Measurements from ENCODE around the gene MOBP.
"Not testable (repeated sequence)": the region's sequence is repeated elsewhere in the genome, so short reads cannot be mapped to it uniquely, and the experiment has no call there.

MOBP gene

DNA sequence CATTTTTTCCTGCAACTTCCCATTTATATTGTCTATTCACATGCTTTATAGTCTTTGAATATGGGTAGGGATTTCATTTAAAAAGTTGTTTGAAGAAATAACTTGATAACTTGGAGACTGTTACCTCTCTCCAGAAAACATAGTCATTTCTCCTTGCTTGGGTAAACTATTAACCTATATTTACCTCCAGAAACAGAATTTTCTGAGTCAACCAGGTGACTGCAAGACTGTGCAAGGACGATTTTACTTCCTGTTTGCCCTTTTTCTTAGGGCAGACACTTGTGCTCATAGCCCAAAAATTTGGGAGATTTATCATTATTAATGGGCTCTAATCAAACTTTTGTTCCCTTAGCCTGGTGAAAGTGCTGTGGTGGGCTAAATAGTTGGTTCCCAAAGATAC lies 14.3 kb upstream of the MOBP start:
- no peak for DNase-seq

GRCh38 chr3:39453872-39454271 lies 13.6 kb upstream of the MOBP start:
- not testable (repeated sequence) for DNase-seq

DNA sequence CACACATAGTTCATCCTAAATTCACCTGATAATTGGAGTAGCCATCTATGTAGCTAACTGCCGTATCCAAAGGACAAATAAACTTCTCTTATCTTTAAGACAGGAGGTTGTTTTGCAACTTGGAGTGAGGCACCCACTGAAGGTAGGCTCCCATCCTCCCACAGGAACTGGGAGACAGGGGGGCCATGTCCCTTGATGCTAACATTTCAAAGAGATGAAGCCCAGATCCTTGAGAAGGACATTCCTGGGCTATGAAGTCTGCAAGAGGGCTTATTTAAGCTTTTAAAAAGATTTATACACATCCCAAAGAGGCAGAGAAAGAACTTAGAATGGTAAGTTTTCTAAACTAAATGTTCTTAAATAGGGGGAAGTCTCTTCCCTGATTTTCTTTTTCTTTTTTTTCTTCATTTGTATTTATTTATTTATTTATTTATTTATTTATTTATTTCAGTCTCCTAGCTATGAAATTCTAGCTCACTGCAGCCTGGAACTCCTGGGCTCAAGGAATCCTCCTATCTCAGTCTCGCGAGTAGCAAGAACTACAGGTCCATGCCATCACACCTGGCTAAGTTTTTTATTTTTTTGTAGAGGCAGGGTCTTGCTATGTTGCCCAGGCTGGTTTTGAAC lies 12.8 kb upstream of the MOBP start:
- no peak for DNase-seq

- DNase-seq: no peak
Observed at GRCh38 chr3:39456159-39456558, 11.3 kb upstream of the MOBP start.

GRCh38 chr3:39457361-39457760 lies 10.1 kb upstream of the MOBP start:
- no peak for DNase-seq

GRCh38 chr3:39458579-39458978 lies 8.9 kb upstream of the MOBP start:
- not testable (repeated sequence) for DNase-seq

DNA sequence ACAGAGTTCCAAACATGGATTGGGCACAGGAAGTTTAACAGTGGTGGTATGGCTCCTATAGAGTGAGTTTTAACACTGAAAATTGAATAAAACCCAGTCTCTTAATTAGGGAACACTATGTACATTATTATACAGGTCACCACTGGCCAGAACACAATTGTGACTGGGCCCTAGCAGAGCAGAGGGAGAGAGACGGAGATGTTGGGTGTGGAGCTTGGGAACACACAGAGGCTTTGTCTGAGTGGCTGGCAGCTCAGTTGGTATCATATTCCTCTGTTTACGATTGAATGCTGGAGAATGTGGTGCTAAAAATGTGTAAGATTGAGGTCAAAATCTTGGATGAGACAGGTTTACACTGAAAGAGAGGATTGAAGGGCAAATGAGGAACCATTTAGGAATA lies 6.8 kb upstream of the MOBP start:
- no peak for DNase-seq

- DNase-seq: no peak
Observed at GRCh38 chr3:39463269-39463668, 4.2 kb upstream of the MOBP start.

GRCh38 chr3:39466988-39467387 lies 492 bp upstream of the MOBP start:
- no peak for DNase-seq

GRCh38 chr3:39468108-39468436 lies 592 bp downstream of the MOBP start:
- DNase-seq: no peak

- no peak for DNase-seq
Observed at GRCh38 chr3:39469258-39469657, 1.8 kb downstream of the MOBP start.

GRCh38 chr3:39469945-39470344 lies 2.5 kb downstream of the MOBP start:
- DNase-seq: no peak

DNA sequence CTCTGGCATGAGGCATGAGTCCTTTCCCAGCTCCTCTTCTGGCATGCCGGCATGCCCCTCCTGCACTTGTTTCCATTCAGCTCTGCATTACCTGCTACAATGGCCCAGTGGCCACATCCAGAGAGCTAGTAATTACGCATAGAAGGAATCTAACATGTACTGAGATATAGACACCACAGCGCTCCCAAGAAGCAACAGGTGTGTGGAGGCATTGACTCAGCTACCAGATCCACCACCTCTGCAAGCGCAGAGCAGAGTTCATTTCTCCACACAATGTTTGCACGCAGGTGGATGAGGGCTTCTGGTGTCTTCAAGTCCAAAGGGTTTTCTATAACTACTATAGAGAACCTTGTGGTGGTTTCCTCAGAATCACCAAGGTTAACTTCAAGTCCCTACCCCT lies 4.2 kb downstream of the MOBP start:
- no peak for DNase-seq

GRCh38 chr3:39473452-39474125 lies 6.1 kb downstream of the MOBP start:
- DNase-seq: no peak

DNA sequence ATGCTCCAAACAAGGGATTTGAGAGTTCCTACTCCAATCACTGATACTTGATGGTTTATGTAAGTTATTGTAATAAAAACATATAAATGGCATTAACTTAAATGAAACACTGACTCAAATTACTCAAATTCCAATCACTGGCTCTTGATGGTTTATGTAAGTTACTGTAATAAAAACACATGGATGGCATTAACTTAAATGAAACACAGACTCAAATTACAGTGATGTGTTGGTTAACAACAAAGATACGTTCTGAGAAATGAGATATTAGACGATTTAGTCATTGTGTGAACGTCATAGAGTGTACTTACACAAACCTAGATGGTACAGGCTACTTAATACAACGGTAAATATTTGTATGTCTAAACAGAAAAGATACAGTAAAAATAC lies 6.6 kb downstream of the MOBP start:
- DNase-seq: no peak

DNA sequence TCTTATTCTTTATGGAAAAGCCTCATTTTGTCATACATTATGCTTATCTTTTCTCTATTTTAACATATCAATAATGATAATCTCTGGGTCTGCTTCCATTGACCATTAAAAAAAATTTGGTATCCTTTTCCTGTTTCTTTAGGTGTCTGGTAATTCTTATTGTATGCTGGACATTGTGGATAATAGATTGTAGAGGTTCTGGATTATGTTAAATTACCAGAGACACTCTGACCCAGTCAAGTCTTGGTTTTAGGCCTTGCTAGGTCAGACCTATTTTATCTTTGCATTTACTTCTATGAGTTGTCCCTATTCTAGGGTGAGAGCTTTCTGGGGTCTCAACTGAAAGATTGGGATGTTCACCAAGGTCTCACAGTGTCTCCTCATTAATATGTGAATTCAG lies 9.3 kb downstream of the MOBP start:
- no peak for DNase-seq

DNA sequence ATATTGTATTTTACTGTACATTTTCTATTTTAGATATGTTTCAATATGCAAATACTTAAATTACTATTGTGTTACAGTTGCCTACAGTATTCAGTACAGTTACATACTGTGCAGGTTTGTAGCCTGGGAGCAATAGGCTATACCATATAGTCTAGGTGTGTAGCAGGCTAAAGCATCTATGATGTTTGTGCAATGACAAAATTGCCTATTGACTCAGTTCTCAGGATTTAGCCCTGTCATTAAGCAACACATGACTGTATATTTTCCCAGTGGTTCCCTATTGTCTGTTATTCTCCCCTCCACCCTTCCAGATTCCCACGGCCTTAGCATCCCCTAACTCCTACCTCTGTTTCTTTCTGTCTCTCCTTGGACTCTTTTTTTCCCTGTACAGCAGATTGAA lies 10.7 kb downstream of the MOBP start:
- no peak for DNase-seq

DNA sequence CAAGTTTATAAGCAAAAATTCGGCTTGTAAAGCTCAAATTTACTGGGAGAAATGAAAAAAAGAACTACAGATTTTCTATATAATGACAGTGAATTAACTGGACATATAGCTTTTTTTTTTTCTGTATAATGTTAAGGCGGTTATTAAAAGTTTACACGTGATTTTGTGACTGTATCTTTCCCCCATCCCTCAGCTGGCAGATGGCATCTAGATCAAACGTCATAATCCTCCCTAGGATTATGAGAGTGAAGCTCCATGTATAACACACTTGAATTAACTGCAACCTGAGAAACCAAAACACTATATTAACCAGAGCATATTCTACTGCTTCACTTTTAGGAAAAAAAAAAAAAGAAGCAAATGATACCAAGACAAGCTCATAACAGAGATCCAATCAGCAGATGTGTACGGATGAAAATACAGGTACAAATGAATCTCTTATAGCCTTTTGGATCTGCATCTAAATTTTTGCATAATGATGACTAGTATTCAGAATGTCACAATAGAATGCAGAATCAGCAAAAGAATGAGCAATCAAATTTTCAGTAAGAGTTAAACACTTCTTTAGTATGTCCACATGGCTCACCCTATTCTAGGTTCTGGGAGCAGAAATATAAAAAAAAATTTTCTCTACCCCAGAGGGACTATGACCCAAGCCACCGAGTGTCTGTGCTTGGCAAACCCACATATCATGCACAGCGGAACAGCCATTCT lies 12.4 kb downstream of the MOBP start:
- DNase-seq: no peak

DNA sequence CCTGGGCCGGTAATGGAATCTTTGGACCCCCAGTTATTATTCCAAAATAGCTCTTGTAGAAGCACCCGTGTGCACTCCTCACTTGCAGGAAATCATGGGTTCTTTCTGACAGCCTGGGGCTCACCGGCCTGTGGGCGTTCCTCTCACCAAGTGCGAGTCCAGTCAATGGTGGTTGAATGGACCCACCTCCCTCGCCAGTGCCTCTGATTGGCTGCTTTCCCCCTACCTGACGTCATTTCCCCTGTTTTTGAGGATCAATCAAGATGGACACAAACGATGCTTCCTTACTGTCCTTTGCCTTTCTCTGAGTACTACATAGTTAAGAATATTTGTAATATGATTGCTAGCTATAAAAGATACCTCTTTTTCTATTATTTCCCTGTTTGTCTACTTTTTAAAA lies 18.1 kb downstream of the MOBP start:
- DNase-seq: no peak

DNA sequence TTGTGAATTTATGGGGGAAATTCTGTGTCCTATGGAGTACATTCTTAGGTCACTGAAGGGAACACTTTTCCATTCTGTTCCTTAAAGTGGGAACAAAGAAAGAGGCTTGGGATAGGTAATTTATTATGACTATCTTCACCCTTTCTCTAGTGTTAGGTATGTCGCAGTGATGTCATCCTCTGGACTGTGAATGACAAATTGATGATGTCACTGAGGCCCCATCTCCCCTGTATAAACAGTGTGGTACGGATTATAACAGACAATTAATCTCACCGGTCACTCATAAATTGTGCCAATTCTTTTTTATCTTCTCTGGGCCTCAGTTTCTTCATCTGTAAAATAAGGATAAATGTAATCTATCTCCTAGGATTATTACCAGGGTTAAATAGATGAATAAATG lies 23.5 kb downstream of the MOBP start:
- no peak for DNase-seq

DNA sequence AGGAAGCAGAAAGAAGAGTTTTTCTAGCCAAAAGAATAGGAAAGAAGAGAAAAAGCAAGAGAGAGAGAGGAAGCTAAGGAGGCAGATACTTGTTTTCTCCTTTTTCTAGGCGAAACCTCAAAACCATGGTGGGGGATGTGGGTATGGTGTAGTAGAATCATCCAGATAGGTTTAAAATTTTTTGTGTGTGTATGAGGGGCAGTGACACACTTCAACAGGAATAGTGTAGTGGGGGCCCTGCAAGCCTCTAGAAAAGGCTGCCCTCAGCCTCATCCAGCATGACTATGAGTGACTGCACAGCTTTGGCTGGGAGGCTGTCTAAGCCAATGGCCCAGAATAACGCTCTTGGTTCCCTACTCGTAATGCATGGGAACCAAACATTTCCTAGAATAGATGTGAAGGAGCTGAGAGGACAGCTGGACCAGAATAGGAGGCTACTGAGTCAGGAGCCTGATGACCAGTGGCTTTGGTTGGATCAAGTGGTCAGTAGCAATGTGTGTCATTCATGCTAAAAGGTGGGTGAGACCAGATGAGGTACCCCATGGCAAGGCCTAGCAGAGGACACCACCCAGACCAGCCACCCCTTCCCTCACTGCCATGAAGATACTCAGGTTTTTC lies 24.4 kb downstream of the MOBP start:
- no peak for DNase-seq

DNA sequence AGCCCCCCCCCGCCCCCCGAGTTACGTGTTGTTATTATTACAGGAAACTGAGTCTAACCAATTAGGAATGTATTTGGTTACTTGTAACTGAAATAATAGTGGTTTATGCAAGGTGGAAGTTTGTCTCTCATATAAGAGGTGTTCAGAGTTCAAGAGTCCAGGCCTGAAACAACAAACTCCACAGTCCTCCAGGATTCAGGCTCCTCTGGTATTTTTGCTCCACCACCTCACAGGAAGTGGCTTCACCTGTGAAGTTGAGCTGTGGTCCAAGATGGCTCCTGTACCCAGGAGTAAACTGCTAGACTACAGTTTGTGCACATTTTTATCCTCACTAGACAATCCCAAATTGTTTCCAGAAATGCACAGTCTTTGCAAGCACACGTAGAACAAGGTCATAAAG lies 27.3 kb downstream of the MOBP start:
- no peak for DNase-seq

DNA sequence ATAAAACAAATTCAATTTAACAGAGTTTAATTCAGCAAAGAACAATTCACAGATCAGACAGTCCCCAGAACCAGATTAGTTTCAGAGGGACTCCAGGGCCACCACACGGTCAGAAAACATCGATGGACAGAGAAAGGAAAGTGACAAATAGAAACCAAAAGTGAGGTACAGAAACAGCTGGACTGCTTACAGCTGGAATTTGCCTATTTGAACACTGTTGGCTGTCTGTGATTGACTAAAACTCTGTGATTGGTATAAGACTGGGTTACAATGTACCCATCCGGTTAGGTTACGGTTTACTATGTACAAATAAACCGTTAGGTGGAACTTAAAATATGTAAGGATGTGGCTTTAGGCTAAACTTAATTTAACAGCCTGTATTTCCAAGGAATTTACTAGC lies 30.3 kb downstream of the MOBP start:
- no peak for DNase-seq

DNA sequence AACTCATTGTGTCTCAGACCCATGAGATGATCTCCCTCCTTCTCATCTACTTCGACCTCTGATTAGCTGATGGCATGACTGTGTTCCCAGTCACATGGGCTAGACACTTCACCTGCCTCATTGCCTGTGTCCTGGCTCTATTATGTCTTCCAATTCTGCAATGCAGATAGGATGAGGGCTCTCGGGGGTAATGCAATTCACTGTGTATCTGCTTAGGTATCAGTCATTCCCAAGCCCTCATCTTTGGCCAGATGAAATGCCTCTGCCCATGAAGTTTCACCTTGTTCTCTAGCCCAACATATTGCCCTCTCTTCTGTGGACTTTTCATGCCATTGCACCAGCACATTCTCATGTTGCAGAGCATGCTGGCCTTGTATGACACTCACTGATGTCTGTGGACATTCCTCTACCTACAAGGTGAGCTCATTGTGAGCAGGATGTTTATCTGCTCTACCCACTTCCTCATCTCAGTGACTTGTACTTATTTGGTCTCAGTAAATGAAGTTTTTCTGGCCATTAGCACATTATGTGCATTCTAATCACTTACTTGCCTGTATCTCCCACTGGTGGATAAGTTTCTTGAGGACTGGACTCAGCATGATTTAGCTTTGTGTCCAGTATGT lies 32.3 kb downstream of the MOBP start:
- DNase-seq: no peak

Measured in activated naive CD4-positive, alpha-beta T cell (primary cell).